ENCODE data around the gene ICAM3. TPM values are rescaled to one million over a fixed set of nuclear protein-coding genes. Genes with fewer than 3 reads are reported as not detected.

The ICAM3 gene
- total RNA-seq, 1 donor from 2014 or later, result 31.3 TPM

DNA sequence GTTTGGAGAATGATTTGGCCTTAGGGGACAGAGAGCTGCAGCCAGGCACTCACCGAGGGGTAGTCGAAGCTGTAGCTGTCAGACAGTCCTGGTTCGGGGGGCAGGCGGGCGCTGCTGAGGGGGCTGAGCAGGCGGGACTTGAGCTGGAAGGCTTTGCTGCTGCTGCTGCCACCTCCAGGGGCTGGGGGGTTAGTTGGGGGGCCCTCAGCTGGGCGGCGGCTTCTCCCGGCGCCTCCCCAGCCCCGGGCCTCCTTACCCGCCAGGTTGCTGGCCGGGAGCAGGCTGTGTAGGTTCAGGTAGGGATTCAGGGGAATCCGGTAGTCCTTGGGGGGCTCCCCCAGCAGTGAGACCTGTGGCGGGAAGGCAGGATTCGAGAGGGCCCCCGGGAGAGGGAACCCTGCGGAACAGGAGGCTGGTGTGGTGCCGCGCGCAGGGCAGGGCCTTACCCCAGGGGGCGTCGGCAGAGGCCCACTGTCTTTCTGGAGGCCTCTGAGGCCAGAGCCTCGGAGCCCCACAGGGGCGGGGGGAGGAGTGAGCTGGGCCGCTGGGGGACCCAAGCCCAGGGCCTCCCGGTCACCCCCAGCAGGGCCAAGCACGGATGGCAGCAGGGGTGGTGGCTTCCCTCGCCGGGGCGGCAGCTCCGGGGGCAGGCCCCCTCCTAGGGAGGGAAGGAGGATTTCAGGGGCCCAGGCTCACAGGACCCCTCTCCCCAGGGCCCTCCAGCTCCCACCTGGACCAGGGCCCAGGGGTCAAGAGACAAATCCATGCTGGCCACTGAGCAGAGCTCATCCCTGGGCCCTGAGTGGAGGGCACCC lies 18.6 kb downstream of the ICAM3 start:
- Histone ChIP-seq H3K9me3 (replicated peaks) (no peaks in the 10 kb centered on the region), H3K27ac (replicated peaks) (no peak overlapping the region), H3K4me1 (peaks cover 8% of the 10 kb centered on the region), H3K27me3 (ENCODE audit: low read depth) (no peaks in the 10 kb centered on the region), H3K36me3 (peaks cover 93% of the 10 kb centered on the region), H3K4me3 (no peak overlapping the region)
- DNase-seq, result no peak
- TF ChIP-seq, protein P1, sequence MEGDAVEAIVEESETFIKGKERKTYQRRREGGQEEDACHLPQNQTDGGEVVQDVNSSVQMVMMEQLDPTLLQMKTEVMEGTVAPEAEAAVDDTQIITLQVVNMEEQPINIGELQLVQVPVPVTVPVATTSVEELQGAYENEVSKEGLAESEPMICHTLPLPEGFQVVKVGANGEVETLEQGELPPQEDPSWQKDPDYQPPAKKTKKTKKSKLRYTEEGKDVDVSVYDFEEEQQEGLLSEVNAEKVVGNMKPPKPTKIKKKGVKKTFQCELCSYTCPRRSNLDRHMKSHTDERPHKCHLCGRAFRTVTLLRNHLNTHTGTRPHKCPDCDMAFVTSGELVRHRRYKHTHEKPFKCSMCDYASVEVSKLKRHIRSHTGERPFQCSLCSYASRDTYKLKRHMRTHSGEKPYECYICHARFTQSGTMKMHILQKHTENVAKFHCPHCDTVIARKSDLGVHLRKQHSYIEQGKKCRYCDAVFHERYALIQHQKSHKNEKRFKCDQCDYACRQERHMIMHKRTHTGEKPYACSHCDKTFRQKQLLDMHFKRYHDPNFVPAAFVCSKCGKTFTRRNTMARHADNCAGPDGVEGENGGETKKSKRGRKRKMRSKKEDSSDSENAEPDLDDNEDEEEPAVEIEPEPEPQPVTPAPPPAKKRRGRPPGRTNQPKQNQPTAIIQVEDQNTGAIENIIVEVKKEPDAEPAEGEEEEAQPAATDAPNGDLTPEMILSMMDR (IDR thresholded peaks at IDR 0.05; ENCODE audit: borderline replicate concordance), result no peak
- intact Hi-C loops (cut with micrococcal nuclease), result no loop called here

DNA sequence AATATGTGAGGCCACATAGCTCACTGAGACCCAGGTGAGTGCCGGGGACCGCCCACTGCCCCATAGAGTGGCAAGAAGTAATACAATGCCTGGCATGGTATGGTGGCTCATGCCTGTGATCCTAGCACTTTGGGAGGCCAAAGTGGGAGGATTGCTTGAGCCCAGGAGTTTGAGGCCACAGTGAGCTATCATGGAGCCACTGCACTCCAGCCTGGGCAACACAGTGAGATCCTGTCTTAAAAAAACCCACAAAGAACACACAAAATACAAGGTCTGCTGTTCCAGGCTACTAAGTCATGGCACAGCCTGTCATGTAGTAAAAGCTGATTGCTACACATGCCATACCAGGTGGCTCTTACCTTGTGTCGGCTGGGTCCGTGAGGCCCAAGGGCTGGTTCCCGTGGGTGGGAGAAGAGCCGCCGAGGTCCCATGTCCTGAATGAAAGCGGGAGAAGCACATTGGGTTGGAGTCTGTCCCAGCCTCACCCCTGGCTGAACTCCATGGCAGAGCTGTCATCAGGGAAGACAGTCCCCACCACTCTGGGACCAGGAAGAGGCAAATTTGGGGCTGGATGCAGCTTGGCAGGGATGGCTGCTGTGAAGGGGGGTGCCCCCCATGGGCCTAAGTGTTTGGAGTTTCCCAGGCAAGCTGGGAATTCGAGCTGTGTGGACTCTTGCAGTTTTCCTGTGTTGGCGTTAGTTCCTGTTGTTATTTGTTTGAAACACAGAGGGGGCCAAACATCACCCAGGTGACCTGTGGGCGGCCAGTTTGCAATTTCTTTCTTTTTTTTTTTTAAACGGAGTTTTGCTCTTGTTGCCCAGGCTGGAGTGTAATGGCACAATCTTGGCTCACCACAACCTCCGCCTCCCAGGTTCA lies 20.4 kb downstream of the ICAM3 start:
- Histone ChIP-seq H3K9me3 (replicated peaks) (no peaks in the 10 kb centered on the region), H3K4me3 (no peak overlapping the region), H3K27ac (replicated peaks) (no peak overlapping the region), H3K4me1 (peaks cover 19% of the 10 kb centered on the region), H3K36me3 (peaks cover 76% of the 10 kb centered on the region), H3K27me3 (ENCODE audit: low read depth) (no peaks in the 10 kb centered on the region)
- intact Hi-C loops (cut with micrococcal nuclease), result no loop called here
- TF ChIP-seq, protein P1 (IDR thresholded peaks at IDR 0.05; ENCODE audit: borderline replicate concordance), result no peak
- no peak for DNase-seq

DNA sequence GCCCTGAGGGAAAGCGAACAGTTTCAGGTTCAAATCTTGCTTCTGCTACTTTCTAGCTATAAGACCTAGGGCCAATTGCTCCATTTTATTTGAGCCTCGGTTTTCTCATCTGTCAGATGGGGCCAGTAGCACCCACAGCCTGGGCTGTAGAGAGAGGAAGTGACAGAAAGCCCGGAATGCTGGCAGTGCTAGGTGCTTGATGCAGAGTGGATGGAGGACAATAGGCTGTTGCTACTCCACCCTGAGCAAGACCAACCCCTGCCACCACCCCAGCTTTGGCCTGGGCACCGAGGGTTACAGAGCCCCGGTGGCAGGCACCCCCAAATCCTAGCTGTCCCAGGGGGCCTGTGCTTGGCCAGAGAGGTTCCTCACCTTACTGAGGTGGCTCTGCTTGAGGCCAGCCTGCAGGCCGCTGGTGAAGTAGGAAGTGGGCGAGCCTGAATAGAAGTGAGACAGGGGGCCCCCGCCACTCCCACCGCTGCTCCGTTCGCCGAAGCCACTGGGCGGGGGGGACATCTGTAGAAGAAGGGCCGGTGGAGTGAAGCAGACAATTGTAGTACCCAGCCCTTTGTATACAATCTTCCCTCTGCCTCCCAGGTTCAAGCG lies 21.5 kb downstream of the ICAM3 start:
- H3K36me3 ChIP-seq, result peaks cover 65% of the 10 kb centered on the region
- peaks cover 19% of the 10 kb centered on the region for H3K4me1 ChIP-seq
- H3K27ac ChIP-seq (replicated peaks), result no peak overlapping the region
- intact Hi-C loops (cut with micrococcal nuclease), result no loop called here
- no peak for DNase-seq
- H3K4me3 ChIP-seq, result no peak overlapping the region
- no peaks in the 10 kb centered on the region for H3K27me3 ChIP-seq (ENCODE audit: low read depth)
- no peaks in the 10 kb centered on the region for H3K9me3 ChIP-seq (replicated peaks)
- TF ChIP-seq, protein P1 (IDR thresholded peaks at IDR 0.05; ENCODE audit: borderline replicate concordance), result no peak

DNA sequence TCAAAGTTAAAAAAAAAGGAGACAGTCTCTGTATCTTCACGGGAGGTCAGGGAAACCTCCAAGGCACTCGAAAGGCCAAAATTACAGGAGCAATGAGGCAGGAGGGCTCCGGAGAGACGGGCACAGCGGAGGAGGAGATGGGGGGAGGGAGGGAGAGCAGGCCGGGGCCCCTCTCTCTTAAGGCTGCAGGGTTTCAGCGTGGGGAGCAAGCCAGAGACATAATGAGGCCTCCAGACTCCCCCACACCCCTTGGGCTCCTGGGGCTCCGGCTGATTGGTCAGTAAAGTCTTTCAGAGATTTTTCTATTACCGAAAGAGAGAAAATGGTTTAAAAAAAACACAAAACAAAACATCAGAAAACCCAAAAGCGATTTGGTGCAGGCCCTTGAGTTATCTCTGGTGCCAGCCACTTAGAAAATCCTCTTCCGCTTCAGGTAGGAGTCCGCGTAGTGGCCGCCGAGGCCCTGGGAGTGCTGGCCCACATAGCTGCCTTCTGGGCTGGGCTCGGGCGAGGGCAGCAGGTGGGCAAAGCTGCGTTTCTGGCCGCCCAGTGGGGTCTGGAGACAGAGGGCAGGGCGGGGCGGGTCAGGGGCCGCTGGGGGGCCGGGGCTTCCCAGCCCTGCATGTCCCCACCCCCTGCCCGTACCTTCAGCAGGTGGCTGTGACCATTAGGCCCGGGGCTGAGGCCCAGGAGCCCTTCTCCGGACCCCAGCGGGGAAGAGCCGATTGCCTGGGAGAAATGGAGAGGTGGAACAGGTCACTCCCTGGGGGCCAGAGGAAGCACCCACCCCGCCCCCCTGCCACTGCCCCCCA lies 22.2 kb downstream of the ICAM3 start:
- Histone ChIP-seq H3K27ac (replicated peaks) (no peak overlapping the region), H3K4me1 (peaks cover 19% of the 10 kb centered on the region), H3K36me3 (peaks cover 58% of the 10 kb centered on the region), H3K4me3 (no peak overlapping the region), H3K27me3 (ENCODE audit: low read depth) (no peaks in the 10 kb centered on the region), H3K9me3 (replicated peaks) (no peaks in the 10 kb centered on the region)
- TF ChIP-seq, protein P1 (IDR thresholded peaks at IDR 0.05; ENCODE audit: borderline replicate concordance), result no peak
- no peak for DNase-seq
- intact Hi-C loops (cut with micrococcal nuclease), result no loop called here
